DOHH2 (cell line): ENCODE measurements around the gene LRRC3C.

Experiments
- EZH2phosphoT487 ChIP-seq: fragments of 200-600 bp; sonication (generic); IDR thresholded peaks from 2 replicates; pipeline ENCODE4 v1.6.1; 2017; ENCODE audit warnings: borderline replicate concordance, mild to moderate bottlenecking, antibody characterized with exemption, low read length, moderate library complexity, mixed read lengths
- TF ChIP-seq, protein P1 (sequence below): fragments of 200-600 bp; sonication (generic); IDR thresholded peaks from one replicate; pipeline ENCODE4 v1.5.1; 2014; ENCODE audit warnings: antibody characterized with exemption, mild to moderate bottlenecking, low read depth, low read length; ENCODE audit not compliant: poor library complexity, severe bottlenecking

DNA sequence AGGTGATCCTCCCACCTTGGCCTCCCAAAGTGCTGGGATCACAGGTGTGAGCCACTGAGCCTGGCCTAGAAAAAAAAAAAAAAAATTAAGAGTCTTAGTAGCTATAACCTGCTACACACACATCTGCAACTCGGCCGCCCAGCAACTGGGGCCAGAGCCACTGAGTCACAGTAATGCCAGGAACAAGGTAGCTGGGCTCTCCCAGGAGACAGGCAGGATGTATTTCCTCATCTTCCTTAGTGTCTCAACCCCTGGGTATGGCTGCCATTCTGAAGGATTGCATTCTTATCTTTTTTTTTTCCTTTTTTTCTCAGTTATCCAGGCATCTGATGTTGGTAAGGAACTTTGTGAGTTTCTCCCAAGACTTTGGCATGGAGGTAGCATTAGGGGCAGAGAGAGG is 46.0 kb downstream of the LRRC3C start:
- TF ChIP-seq, protein P1, sequence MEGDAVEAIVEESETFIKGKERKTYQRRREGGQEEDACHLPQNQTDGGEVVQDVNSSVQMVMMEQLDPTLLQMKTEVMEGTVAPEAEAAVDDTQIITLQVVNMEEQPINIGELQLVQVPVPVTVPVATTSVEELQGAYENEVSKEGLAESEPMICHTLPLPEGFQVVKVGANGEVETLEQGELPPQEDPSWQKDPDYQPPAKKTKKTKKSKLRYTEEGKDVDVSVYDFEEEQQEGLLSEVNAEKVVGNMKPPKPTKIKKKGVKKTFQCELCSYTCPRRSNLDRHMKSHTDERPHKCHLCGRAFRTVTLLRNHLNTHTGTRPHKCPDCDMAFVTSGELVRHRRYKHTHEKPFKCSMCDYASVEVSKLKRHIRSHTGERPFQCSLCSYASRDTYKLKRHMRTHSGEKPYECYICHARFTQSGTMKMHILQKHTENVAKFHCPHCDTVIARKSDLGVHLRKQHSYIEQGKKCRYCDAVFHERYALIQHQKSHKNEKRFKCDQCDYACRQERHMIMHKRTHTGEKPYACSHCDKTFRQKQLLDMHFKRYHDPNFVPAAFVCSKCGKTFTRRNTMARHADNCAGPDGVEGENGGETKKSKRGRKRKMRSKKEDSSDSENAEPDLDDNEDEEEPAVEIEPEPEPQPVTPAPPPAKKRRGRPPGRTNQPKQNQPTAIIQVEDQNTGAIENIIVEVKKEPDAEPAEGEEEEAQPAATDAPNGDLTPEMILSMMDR: no peak
- no peak for TF ChIP-seq EZH2phosphoT487
